ENCODE measurements around the gene ACOXL. TPM values are rescaled to one million over a fixed set of nuclear protein-coding genes. Genes with fewer than 3 reads are reported as not detected.

Gene ACOXL
- total RNA-seq, 2 experiments from 2014 or later, result 0.20 to 0.96 TPM

DNA sequence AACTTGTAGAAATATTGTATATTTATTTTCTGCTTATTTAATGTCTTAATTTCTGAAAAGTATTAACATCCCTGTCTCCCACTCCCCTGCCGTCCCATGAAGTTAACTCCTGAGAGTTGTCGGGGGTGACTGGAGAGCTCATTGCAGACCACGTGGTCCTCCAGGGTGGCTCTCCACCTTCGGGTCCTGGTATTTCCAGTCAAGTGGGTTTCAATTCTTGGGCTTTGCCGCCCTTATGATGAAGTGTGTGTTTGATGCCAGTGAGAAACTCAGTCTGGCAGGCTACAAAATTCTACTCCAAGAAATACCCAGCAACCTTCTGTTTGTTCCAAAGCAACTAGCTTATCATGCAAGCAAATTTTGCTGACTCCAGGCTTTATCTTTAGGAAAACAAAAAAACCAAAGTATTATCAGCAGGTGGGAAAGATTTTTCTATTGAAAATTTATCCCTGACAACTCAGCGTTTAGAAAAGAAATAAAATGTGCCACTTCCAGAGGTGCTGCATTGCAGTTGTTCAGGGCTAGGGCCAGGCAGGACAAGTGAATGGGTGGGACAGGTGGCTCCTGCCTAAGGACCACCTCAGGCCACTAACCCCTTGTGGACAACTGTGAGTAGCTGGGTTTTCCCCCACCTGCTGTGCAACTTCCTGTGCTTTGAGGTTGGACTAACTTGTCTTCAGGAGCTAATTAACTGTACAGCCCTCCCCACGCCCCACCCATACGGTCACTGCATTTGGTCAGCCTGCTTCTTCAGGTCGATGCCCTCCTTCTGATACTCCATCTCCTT lies 434.9 kb downstream of the ACOXL start:
- no peaks in the 10 kb centered on the region for H3K9me3 Mint-ChIP-seq (ENCODE audit: low read depth)
- CTCF ChIA-PET, result no interaction called here
- no peak for ATAC-seq
- H3K27ac Mint-ChIP-seq, result no peak overlapping the region
- DNase-seq, result no peak
- H3K27me3 Mint-ChIP-seq, result peaks cover 37% of the 10 kb centered on the region
- H3K4me1 Mint-ChIP-seq, result peaks cover 31% of the 10 kb centered on the region
- peaks cover 10% of the 10 kb centered on the region for H3K36me3 Mint-ChIP-seq
- no peak overlapping the region for H3K4me3 Mint-ChIP-seq

DNA sequence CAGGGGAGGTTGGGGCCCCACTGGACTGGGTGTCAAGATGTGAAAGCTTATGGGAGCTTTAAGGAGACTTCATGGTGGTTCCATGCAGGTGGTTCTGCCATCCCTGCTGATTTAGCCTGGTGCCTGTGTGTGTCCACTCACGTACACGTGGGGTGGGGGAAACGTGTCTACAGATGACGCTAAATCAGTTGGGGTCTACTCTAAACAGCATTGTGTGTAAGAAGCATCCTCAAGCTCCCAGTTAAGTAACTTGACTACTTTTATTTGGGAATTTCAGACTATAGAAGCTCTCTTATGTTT lies 435.4 kb downstream of the ACOXL start:
- CTCF ChIA-PET, result no interaction called here
- H3K27me3 Mint-ChIP-seq, result peaks cover 37% of the 10 kb centered on the region
- DNase-seq (no peak), ATAC-seq (no peak)
- H3K9me3 Mint-ChIP-seq (ENCODE audit: low read depth), result no peaks in the 10 kb centered on the region
- peaks cover 26% of the 10 kb centered on the region for H3K4me1 Mint-ChIP-seq
- no peak overlapping the region for H3K4me3 Mint-ChIP-seq
- peaks cover 10% of the 10 kb centered on the region for H3K36me3 Mint-ChIP-seq
- H3K27ac Mint-ChIP-seq, result no peak overlapping the region

Other genes starting within 250 kb of the ACOXL start
- 10 to 100 TPM; 11.7 to 16.3 TPM for gene RGPD6, start 155.4 kb upstream of the ACOXL start, total RNA-seq
- 100 to 1,000 TPM; 126 to 153 TPM for gene BUB1, start 54.5 kb upstream of the ACOXL start, total RNA-seq

Measured in activated CD8-positive, alpha-beta memory T cell treated with anti-CD3 and anti-CD28 coated beads, Interleukin-2, amount 10 ng/mL, durations not matched to agents 7 days and 5 days (primary cell).